Bronchial epithelial cell (primary cell): ENCODE results near the gene ISG20L2. TPM values are rescaled to one million over a fixed set of nuclear protein-coding genes. Genes with fewer than 3 reads are reported as not detected.
"Not testable (repeated sequence)": the region's sequence is repeated elsewhere in the genome, so short reads cannot be mapped to it uniquely, and the experiment has no call there.

Experiments used
- DNase-seq: peaks from one replicate; pipeline ENCODE4 v3.0.0-alpha.2; 2010; ENCODE audit warnings: low read depth
- FAIRE-seq: peaks from 2 replicates; lab custom pipeline; 2011; peaks lifted over from hg19 to GRCh38; lab: Jason Lieb, UNC
- H3K27me3 ChIP-seq: 2 replicates; pipeline ENCODE4 v1.5.1; 2011; ENCODE audit warnings: low read length; ENCODE audit not compliant: control insufficient read depth, insufficient read depth
- H3K36me3 ChIP-seq: 2 replicates; pipeline ENCODE4 v1.5.1; 2011; ENCODE audit warnings: low read length; ENCODE audit not compliant: control insufficient read depth, insufficient read depth
- H3K4me3 ChIP-seq: 2 replicates; pipeline ENCODE4 v1.5.1; 2011; ENCODE audit warnings: mild to moderate bottlenecking, low read depth, low read length, control low read depth
- total RNA-seq: library from RNA; depleted of rRNA; stranded (reverse); fragments of >200 nt; gene quantifications from 2 replicates; pipeline ENCODE4 v1.2.1, GENCODE V29; 2014
- TF ChIP-seq, protein P1 (sequence below): IDR thresholded peaks from 2 replicates; pipeline ENCODE4 v1.5.1; 2011; ENCODE audit warnings: mild to moderate bottlenecking, moderate library complexity, low read length, control low read depth, inconsistent platforms; ENCODE audit not compliant: insufficient read depth, severe bottlenecking

Gene ISG20L2
- total RNA-seq, 1 donor from 2014 or later, result 7.9 TPM

DNA sequence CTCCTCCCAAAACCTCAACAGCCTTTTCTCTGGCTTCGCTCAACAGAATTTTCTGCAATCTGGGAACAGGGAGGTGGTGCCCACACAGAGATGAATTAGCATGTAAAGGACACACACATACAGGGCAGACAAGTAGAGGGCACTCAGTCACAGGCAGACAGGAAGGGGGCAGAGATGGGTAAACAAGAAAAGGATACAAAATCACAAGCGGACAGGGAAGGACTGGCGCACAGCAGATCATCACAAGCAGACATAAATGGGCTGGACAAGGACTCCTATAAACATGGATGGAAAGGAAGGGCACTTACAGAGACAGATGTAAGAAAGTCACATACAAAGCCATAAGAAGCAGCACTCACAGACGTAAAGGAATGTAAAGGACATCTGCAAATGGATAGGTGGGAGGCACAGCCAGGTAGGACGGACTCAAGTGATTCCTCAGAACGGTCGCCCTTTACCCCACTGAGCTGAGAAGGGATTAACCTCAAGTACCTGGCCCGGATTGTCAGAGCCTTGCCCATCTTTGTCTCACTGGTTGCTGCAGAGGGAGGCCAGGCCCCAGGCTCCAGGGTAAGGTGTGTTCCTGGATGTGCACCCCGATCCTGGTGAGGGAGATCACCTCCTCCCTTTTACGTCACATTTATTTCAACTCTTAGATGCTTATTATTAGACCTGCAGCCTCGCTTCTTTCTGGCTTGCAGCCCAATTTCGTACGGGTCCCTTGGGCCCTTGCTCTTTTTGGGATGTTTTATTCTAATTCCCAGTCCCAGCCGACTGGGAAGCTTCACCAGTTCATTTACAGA, 37.9 kb upstream of the ISG20L2 start:
- DNase-seq, result peak; percentile 30
- FAIRE-seq, result no peak

GRCh38 chr1:156765666-156766065, 37.1 kb upstream of the ISG20L2 start:
- Histone ChIP-seq H3K4me3 (no peak overlapping the region), H3K27me3 (no peaks in the 10 kb centered on the region), H3K36me3 (no peaks in the 10 kb centered on the region)
- FAIRE-seq, result no peak
- no peak for DNase-seq
- TF ChIP-seq, protein P1, sequence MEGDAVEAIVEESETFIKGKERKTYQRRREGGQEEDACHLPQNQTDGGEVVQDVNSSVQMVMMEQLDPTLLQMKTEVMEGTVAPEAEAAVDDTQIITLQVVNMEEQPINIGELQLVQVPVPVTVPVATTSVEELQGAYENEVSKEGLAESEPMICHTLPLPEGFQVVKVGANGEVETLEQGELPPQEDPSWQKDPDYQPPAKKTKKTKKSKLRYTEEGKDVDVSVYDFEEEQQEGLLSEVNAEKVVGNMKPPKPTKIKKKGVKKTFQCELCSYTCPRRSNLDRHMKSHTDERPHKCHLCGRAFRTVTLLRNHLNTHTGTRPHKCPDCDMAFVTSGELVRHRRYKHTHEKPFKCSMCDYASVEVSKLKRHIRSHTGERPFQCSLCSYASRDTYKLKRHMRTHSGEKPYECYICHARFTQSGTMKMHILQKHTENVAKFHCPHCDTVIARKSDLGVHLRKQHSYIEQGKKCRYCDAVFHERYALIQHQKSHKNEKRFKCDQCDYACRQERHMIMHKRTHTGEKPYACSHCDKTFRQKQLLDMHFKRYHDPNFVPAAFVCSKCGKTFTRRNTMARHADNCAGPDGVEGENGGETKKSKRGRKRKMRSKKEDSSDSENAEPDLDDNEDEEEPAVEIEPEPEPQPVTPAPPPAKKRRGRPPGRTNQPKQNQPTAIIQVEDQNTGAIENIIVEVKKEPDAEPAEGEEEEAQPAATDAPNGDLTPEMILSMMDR, result no peak

More for the DNA sequence above, 37.9 kb upstream of the ISG20L2 start:
- H3K27me3 ChIP-seq, result no peaks in the 10 kb centered on the region
- peaks cover 3% of the 10 kb centered on the region for H3K36me3 ChIP-seq
- H3K4me3 ChIP-seq, result peak overlapping the region; percentile 95
- TF ChIP-seq, protein P1, result no peak

- not testable (repeated sequence) for H3K4me3 ChIP-seq, H3K36me3 ChIP-seq, H3K27me3 ChIP-seq, DNase-seq, FAIRE-seq
Measured at GRCh38 chr1:156765136-156765535, 36.6 kb upstream of the ISG20L2 start.

DNA sequence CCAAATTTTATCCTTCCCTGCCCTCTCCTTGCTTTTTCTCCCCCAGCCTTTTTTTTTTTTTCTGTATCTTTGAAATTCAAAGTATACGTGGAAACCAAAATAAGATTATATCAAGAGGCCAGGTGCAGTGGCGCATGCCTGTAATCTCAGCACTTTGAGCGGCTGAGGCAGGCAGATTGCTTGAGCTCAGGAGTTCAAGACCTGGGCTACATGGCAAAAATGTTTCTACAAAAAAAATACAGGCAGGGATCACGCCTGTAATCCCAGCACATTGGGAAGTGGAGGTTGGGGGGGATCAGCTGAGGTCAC, 32.2 kb upstream of the ISG20L2 start:
- no peaks in the 10 kb centered on the region for H3K36me3 ChIP-seq
- TF ChIP-seq, protein P1, result no peak
- DNase-seq, result no peak
- H3K4me3 ChIP-seq, result no peak overlapping the region
- FAIRE-seq, result no peak
- H3K27me3 ChIP-seq, result no peaks in the 10 kb centered on the region

- FAIRE-seq (no peak), DNase-seq (no peak)
- Histone ChIP-seq H3K27me3 (no peaks in the 10 kb centered on the region), H3K36me3 (no peaks in the 10 kb centered on the region), H3K4me3 (no peak overlapping the region)
- TF ChIP-seq, protein P1, result no peak
Measured at GRCh38 chr1:156760092-156760795, 31.7 kb upstream of the ISG20L2 start.

- DNase-seq, H3K4me3 ChIP-seq, H3K27me3 ChIP-seq, H3K36me3 ChIP-seq, FAIRE-seq: not testable (repeated sequence)
Measured at GRCh38 chr1:156757572-156758253, 29.1 kb upstream of the ISG20L2 start.
